RWPE1 (cell line): Measurements from ENCODE around the gene NET1.

ENCODE experiments used
- CTCF ChIA-PET: fragments of 350-600 bp; sonication (Branson Sonifier 250); formaldehyde crosslinking; extraction: SDS; loops from one replicate; lab custom pipeline; 2021; lab: Yijun Ruan, JAX
- POLR2A ChIA-PET: fragments of 400-600 bp; formaldehyde crosslinking; extraction: SDS; loops from one replicate; lab custom pipeline; 2020; ENCODE audit warnings: antibody characterized with exemption; ENCODE audit not compliant: low non-redundant PET; lab: Yijun Ruan, JAX
- DNase-seq: peaks from one replicate; pipeline ENCODE4 v3.0.0; 2012; ENCODE audit warnings: low spot score
- H3K27ac ChIP-seq: fragments of 450-650 bp; 2 replicates; pipeline ENCODE4 v1.5.1; 2017
- CTCF ChIP-seq: fragments of 450-650 bp; conservative IDR thresholded peaks from 2 replicates; pipeline ENCODE4 v1.5.1; 2017; ENCODE audit warnings: low read depth, mild to moderate bottlenecking

Gene NET1

GRCh38 chr10:5447056-5447455 lies 34.7 kb downstream of the NET1 start:
- ChIA-PET POLR2A (interaction anchor here (0.8 to 1.6 kb wide), 3 partner anchors 41 to 176 kb away, joined by 3 to 8 read pairs (median 5); no protein-coding TSS in a partner anchor), CTCF (interaction anchor here (1.7 to 2.4 kb wide), 2 partner anchors 176 kb away, joined by 12 to 14 read pairs; no protein-coding TSS in a partner anchor)
- no peak overlapping the region for H3K27ac ChIP-seq
- TF ChIP-seq CTCF: no peak
- DNase-seq: no peak

GRCh38 chr10:5447611-5448071 lies 35.3 kb downstream of the NET1 start:
- CTCF ChIA-PET: interaction anchor here (1.7 kb wide), 1 partner anchor 175 kb away, joined by 12 read pairs; no protein-coding TSS in a partner anchor
- TF ChIP-seq CTCF: no peak
- no peak overlapping the region for H3K27ac ChIP-seq
- POLR2A ChIA-PET: no interaction called here
- DNase-seq: no peak

- H3K27ac ChIP-seq: no peak overlapping the region
- CTCF ChIA-PET: interaction anchor here (0.7 to 1.7 kb wide), 2 partner anchors 174 to 346 kb away, joined by 5 to 12 read pairs; no protein-coding TSS in a partner anchor
- no peak for DNase-seq
- TF ChIP-seq CTCF: no peak
- POLR2A ChIA-PET: no interaction called here
These were observed 36.1 kb downstream of the NET1 start for GRCh38 chr10:5448333-5449001.

- CTCF ChIA-PET: no interaction called here
- no peak for TF ChIP-seq CTCF
- POLR2A ChIA-PET: no interaction called here
- H3K27ac ChIP-seq: no peak overlapping the region
- DNase-seq: no peak
These were observed 36.9 kb downstream of the NET1 start for GRCh38 chr10:5449227-5449626.

GRCh38 chr10:5449823-5450222 lies 37.5 kb downstream of the NET1 start:
- DNase-seq: peak; percentile 55
- ChIA-PET CTCF (no interaction called here), POLR2A (no interaction called here)
- no peak for TF ChIP-seq CTCF
- H3K27ac ChIP-seq: peak overlapping the region; percentile 62

- H3K27ac ChIP-seq: no peak overlapping the region
- no peak for DNase-seq
- ChIA-PET CTCF (no interaction called here), POLR2A (no interaction called here)
- TF ChIP-seq CTCF: no peak
These were observed 38.4 kb downstream of the NET1 start for GRCh38 chr10:5450605-5451384.
